HG03095 (cell line): Measurements from ENCODE around the gene PRRT1.
"Not testable (repeated sequence)": the region's sequence is repeated elsewhere in the genome, so short reads cannot be mapped to it uniquely, and the experiment has no call there.

Experiments used
- ATAC-seq: cut with Tn5 transposase; IDR thresholded peaks from one replicate; pipeline ENCODE4 v1.9.1; 2021; ENCODE audit warnings: moderate library complexity; ENCODE audit not compliant: unreplicated experiment

Gene PRRT1

DNA sequence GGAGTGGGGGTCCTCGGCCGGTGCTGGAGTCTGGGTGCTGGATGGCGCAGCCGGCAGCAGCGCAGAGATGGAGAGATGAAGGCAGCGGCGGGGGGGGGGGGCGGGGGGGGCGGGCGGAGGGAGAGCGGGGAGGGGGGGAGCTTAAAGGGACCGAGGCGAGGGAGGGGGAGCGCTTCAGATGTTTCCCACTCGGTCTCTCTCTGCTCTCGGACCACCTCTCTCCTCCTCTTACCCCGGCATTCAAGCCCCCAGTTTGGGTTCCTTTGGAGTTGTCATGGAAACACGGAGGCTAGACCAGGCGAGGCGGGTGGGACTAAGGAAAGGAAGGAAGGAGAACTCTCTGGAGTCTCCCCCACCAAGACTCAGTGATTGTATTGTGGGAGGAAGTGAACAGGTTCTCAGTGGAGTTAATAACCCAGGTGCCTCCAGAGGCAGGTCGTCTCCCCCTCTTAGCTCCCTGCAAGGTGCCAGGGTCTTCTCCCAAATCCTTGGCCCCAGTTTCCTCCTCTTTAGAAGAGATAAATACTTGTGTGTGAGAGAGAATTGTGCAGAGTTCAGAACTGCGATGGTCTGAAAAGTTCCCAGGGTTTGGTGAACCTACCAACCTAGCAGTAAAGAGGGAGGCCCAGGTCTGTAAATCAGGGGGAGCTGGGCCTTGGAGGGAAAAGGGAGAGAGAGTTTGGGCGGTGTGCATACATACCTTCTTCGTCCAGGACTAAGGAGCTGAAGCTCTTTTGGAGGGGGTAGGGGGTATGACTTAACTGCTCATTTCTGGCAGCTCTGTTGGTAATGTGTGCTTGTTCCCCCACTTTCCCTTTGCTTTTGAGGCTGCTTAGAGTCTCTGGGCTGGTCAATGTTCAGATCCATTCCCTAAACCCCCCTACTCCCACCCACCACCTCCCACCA lies at the start of gene PRRT1:
Gene PRRT1 (minus strand): TSS at position 77 of the 906 bp plus-strand sequence. CDS start 112 bp downstream, outside the sequence.
- ATAC-seq = no peak

DNA sequence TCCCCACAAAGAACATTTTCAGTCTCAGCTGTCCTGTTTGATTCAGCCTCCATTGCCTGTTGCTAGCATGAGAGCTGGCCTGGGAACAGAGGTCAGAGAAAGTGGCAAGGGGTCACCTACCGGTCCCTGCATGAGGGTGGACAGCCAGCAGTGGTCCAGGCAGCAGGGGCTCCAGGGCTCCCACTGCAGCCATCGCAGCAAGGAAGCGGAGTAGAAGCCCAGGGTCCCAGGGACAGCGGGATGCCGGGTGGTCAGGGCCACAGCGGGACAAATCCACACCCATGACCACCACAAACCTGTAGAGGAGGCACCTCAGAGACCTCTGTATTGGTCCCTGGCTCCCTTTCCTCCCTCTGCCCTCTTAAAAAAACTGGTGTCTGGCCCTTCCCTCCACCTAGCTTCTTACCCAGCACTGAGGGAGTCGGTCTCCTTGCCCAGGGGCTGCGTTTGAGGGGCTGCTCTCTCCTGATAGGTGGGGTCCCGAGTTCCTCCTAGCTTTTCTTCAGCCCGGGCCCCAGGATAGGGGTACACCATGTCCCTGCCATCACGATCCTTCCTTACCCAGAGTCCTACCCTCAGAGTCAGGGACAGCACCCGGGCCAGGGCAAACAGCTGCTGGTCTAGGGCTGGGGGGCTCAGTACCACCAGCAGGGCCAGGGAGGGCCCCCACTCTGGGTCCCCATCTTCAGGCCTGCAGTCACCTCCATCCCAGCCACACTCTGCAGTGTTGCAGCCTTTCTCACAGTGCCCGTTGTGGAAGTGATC lies 49.2 kb upstream of the PRRT1 start:
- no peak for ATAC-seq

GRCh38 chr6:32198866-32199265 lies 47.1 kb upstream of the PRRT1 start:
- ATAC-seq = no peak

DNA sequence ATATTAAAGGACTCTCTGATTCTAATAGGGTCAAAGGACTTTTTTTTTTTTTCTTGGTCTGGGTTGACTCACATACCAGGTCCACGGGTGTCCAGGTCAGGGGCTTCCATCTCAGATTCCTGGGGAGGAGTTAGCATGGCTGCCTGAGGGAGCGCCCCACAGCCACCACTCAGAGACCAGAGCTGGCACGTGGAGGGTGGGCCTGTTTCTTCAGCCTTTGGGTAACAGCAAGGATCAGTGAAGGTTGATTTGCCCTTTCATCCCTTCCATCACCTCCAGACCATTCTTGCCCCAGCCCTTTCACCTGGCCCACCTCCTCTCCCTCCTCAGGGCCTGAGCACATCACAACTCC lies 46.6 kb upstream of the PRRT1 start:
- no peak for ATAC-seq

GRCh38 chr6:32196682-32197616 lies 45.2 kb upstream of the PRRT1 start:
- no peak for ATAC-seq

GRCh38 chr6:32195902-32196681 lies 44.4 kb upstream of the PRRT1 start:
- ATAC-seq = peak; percentile 64

DNA sequence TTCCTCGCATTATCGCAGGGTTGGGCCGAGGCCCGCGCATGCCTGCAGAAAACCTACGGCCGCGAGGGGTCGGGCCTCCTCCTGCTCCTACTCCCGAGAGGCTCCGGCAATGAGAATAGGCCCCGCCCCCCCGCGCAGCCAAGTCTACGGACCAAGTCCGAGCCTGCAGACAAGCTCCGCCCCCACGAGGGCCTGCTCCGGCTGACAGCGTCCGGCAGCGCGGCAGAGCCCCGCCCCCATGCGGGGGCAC lies 43.8 kb upstream of the PRRT1 start:
- ATAC-seq = no peak

- no peak for ATAC-seq
These were observed 43.3 kb upstream of the PRRT1 start for GRCh38 chr6:32194825-32195651.

DNA sequence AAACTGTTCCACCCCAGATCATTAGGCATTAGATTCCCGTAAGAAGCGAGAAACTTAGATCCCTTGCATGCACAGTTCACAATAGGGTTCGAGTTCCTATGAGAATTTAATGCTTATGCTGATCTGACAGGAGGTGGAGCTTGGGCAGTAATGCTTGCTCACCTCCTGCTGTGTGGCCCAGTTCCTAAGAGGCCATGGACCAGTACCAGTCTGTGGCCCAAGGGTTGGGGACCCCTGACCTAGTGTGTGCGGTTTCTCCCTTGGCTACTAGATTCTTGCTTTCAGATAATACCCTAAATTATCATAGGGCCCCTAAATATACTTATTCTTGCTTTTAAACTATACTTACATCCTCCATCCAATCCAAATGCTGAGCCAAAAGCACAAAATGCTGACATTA lies 42.6 kb upstream of the PRRT1 start:
- ATAC-seq = no peak

DNA sequence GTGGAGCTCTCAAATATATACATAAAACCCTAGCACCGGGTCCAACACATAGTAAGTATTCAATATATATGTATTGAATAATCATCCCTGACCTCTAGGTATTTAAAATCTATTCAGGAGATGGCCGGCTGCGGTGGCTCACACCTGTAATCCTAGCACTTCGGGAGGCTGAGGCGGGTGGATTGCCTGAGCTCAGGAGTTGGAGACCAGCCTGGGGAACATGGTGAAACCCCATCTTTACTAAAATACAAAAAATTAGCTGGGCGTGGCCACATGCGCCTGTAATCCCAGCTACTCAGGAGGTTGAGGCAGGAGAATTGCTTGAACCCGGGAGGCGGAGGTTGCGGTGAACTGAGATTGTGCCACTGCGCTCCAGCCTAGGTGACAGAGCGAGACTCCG lies 41.4 kb upstream of the PRRT1 start:
- ATAC-seq = not testable (repeated sequence)

- ATAC-seq = no peak
These were observed 40.9 kb upstream of the PRRT1 start, which contains the start of gene GPSM3 for GRCh38 chr6:32192608-32193039. TSS of gene GPSM3 (minus strand) at chr6:32192643. CDS start at chr6:32192513, 130 bp downstream.

DNA sequence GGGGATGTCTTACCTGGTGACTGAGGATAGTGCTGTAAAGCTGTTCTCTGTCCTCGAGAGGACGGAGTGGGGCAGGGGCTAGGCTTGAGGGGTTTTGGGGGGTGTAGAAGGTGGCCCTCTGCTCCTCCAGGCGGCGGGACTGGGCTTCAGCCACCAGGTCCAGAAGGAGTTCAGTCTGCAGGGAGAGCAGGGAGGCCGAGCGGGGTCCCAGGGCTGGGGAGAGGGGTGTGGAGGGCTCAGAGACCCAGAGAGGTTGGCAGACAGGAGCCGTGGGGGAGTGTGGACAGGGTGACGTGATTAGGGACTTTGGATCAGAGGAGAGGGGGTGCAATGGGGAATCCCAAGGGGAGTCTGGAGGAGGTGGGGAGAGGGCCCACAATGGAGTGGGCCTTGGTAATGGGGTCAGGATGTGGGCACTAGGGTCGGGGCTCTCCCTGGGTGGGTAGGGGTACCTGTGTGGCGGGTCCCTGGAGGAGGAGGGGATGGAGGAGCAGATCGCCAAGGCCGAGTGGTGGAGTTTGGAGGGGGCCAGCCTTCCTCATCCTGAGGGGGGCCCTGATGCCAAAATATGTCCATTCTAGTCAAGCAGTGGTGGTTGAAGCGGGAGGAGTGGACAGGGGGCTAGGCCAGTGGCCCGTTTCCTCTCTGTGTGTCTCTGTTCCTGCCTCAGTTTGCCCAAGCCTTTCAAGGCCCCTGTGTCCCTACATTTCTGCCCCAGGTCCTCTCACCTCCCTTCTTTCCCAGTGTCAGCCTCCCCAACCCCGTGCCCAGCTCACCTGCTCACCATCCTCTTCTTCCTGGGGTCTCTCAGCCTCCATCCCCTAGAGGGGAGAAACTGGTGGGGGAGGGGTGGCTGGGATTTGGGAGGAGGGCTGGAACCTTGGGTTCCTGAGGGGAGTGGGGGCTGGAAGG lies 40.2 kb upstream of the PRRT1 start:
- ATAC-seq = no peak

GRCh38 chr6:32190911-32191677 lies 39.4 kb upstream of the PRRT1 start:
- ATAC-seq = no peak

DNA sequence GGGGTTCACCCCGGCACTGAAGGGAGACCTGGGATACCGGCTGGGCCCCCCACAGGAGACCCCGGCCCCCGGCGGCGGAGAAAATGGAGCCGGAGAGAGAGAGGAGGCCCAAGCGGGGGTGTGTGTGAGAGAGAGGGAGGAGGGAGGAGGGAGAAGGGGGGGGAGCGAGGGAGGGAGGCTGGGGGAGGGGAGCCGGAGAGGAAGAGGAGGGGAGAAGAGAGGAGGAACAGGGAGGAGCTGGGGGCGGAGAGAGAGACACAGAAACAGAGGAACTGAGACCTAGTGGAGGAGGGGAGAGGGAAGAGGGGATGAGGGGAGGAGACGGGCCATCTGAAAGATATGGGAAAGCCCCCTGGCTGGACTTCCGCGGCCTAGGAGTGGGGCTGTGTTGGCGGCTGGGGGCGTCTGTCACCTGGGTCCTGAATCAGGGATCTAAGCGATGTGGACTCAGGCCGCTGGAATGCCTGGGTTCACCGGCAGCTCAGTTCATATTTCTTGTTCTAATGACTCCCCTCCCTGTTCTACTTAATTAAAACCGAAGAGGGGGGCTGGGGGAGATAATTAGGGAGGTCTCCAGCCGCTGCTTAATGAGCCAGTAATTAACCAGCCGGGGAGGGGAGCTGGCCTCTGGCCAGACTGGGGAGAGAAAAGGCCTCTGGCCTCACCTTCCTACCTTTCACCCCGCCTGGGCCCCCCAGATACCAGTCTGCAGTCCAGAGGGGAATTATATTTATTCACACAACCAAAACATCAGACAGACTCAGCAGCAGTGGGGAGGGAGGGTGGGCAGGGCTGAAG lies 38.5 kb upstream of the PRRT1 start, which contains the start of gene PBX2:
Gene PBX2 (minus strand): TSS at position 149 of the 798 bp plus-strand sequence. CDS start 287 bp downstream, outside the sequence.
- ATAC-seq = peak; percentile 52

GRCh38 chr6:32189742-32190053 lies 38.0 kb upstream of the PRRT1 start:
- ATAC-seq = no peak

GRCh38 chr6:32189069-32189741 lies 37.5 kb upstream of the PRRT1 start:
- no peak for ATAC-seq
